ENCODE data around the gene NUBPL.

The NUBPL gene

DNA sequence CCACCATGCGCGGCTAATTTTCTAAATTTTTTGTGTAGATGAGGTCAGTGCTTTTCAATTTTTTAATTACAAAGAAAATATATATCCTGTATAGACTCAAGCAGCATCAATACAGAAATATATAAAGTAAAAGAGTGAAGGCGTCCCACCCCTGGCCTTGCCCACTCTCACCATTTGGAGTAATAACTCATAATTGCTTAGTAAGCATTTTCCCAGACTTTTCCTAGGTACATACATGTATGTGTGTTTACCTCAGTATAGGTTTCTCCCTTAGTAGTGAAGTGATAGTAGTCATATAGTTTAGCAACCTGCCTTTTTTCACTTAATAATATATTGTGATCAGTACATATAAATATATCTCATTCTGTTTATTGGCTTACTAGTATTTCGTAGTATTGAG, 200.1 kb downstream of the NUBPL start:
- Histone ChIP-seq H3K4me3 (no peak overlapping the region), H4K20me1 (no peaks in the 10 kb centered on the region), H3K9ac (no peak overlapping the region), H3K27ac (no peak overlapping the region), H3K4me1 (peaks cover 0 to 24% (median 0%) of the 10 kb centered on the region in 10 experiments; a peak in 6 of 20 replicates), H3K36me3 (no peaks in the 10 kb centered on the region), H3K9me3 (replicated peaks in 1 of 11) (0 out of 22 replicates have a peak, but pooled peaks cover 0 to 7% (median 0%) of the 10 kb centered on the region in 11 experiments), H3K27me3 (no peaks in the 10 kb centered on the region), H3K4me2 (no peak overlapping the region)
- TF ChIP-seq Cebpa-rat (IDR thresholded peaks at IDR 0.05) = no peak

DNA sequence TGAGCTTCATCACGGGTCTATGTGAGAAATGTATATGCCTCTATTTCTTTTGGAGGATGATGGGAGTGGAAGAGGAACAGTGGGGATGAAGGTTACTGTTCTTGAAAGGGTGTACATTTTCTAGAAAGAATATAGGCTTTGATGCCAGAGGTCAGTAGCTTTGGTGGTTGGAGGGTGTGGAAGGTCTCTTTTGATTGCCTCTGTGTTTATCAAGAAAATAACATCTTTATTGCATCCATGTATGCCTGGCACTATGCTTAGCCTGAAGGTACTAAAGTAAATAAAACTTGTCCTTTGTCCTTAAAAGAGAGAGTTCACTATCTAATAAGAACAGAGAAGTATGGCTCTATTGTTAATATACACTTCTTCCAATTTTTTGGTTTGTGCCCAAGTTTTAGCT, 201.8 kb downstream of the NUBPL start:
- Histone ChIP-seq H3K4me1 (peaks cover 0 to 41% (median 0%) of the 10 kb centered on the region in 10 experiments; a peak in 6 of 20 replicates), H3K9ac (no peak overlapping the region), H3K4me3 (no peak overlapping the region), H4K20me1 (no peaks in the 10 kb centered on the region), H3K36me3 (no peaks in the 10 kb centered on the region), H3K9me3 (replicated peaks in 1 of 11) (0 out of 22 replicates have a peak, but pooled peaks cover 0 to under 1% (median 0%) of the 10 kb centered on the region in 11 experiments), H3K4me2 (no peak overlapping the region), H3K27me3 (no peaks in the 10 kb centered on the region), H3K27ac (no peak overlapping the region)
- TF ChIP-seq Cebpa-rat (IDR thresholded peaks at IDR 0.05) = no peak

DNA sequence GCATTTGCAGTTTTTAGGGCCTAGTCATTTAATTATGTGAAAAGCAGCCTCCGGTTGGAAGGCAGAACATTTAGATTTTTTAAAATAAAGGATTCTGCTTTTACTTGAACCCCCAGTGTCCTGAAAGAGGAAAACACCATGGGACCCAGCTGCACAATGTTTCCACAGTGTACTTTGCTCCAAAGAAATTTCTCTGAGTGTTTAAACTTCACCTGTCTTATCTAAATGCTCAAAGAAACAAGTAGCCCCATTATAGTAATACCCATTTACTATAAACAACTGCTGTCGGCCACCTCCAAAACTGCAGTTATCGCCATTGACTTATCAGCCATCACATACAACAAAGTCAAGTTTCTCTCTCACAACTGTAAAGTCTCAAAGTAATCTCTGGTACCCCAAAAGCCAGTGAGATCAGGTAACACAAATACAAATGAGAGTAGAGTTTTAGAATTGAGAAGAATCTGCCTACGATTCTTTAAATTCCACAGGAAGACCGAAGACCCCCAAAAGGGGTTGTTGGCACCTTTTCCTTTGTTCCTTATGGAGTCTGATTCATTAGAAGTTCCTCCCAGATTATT, 205.2 kb downstream of the NUBPL start:
- Histone ChIP-seq H3K4me1 (peaks cover 0 to 73% (median 16%) of the 10 kb centered on the region in 10 experiments; a peak in 12 of 20 replicates), H3K9me3 (replicated peaks in 1 of 11) (no peaks in the 10 kb centered on the region), H3K9ac (no peak overlapping the region), H3K27ac (peak overlapping the region in 3 of 11 experiments; percentile 8 to 40 (median 16); a peak in 3 of 22 replicates), H3K36me3 (no peaks in the 10 kb centered on the region), H4K20me1 (no peaks in the 10 kb centered on the region), H3K27me3 (no peaks in the 10 kb centered on the region), H3K4me2 (peak overlapping the region in 3 of 11 experiments; percentile 54 to 77 (median 73); a peak in 5 of 22 replicates), H3K4me3 (no peak overlapping the region)
- TF ChIP-seq Cebpa-rat (IDR thresholded peaks at IDR 0.05) = no peak

DNA sequence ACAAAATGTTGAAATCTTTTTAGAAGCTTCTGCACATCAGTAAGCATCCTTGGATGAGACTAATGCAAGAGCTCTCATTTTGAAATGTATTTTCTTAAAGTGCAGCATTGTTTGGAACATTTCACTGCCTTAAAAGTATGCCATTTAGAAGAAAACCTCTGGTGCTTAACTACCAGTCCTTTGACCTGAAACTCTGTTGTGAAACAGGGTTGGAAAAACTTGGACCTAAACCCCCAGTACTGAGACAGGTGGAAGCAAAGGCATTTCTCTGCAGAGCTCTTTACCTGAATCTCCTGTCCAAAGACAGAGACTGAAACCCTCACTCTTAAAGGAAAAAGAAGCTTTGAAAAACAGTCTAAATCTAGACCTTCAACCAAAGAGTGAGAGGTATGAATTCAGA, 207.2 kb downstream of the NUBPL start:
- TF ChIP-seq Cebpa-rat (IDR thresholded peaks at IDR 0.05) = no peak
- H4K20me1 ChIP-seq = no peaks in the 10 kb centered on the region
- H3K4me3 ChIP-seq = no peak overlapping the region
- H3K9me3 ChIP-seq (replicated peaks in 1 of 11) = no peaks in the 10 kb centered on the region
- no peaks in the 10 kb centered on the region for H3K36me3 ChIP-seq
- H3K4me2 ChIP-seq = peak overlapping the region in 4 of 11 experiments; percentile 54 to 77 (median 70); a peak in 7 of 22 replicates
- H3K27ac ChIP-seq = peak overlapping the region in 5 of 11 experiments; percentile 66 to 94 (median 90); a peak in 7 of 22 replicates
- H3K27me3 ChIP-seq = no peaks in the 10 kb centered on the region
- peaks cover 0 to 71% (median 17%) of the 10 kb centered on the region in 10 experiments; a peak in 12 of 20 replicates for H3K4me1 ChIP-seq
- no peak overlapping the region for H3K9ac ChIP-seq

DNA sequence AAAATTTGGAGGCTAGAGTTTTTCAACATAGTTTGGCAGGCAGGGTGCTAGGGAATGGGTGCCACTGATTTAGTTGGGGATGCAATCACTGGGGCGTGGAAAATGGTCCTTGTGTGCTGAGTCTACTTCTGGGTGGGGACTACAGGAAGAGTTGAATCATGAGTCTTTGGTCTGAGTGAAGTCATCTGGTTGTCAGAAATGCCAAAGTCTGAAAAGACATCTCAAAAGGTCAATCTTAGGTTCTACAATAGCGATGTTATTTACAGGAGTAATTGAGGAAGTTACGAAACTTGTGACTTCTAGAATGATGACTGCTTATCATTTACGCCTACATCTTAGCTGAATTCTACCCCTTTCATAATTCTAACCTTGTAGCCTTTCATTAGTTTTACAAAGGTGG, 209.1 kb downstream of the NUBPL start:
- Histone ChIP-seq H3K36me3 (no peaks in the 10 kb centered on the region), H3K9me3 (replicated peaks in 1 of 11) (0 out of 22 replicates have a peak, but pooled peaks cover 0 to 4% (median 0%) of the 10 kb centered on the region in 11 experiments)
- peak in 3 of 11 experiments; percentile 40 to 56 (median 53); a peak in 3 of 22 replicates for TF ChIP-seq Cebpa-rat (IDR thresholded peaks at IDR 0.05)

DNA sequence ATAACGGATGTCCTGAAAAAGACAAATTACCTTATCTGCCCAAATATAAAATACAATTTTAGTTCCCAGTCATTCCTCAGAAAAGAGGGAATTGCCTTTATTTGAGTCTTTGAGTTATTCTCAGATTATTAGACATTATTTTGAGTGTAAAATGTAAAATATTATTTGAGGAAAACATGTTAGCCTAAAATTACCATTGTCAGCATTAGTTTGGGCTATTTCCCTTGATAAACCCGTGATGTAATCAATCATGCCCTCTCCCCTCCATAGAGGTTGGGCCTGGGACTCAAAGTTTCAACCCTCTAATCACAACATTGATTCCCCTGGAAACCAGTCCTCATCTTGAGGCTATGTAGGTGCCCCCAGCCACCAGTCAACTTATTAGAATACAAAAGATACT, 213.4 kb downstream of the NUBPL start:
- Histone ChIP-seq H4K20me1 (no peaks in the 10 kb centered on the region), H3K27ac (peak overlapping the region in 1 of 11 experiments; percentile 7; a peak in 1 of 22 replicates), H3K9me3 (replicated peaks in 1 of 11) (peaks cover 0 to 21% (median 7%) of the 10 kb centered on the region in 11 experiments; a peak in 16 of 22 replicates), H3K9ac (no peak overlapping the region), H3K4me1 (peaks cover 0 to 62% (median 13%) of the 10 kb centered on the region in 10 experiments; a peak in 12 of 20 replicates), H3K4me3 (no peak overlapping the region), H3K27me3 (no peaks in the 10 kb centered on the region), H3K4me2 (peak overlapping the region in 2 of 11 experiments; percentile 5 to 31; a peak in 1 of 22 replicates), H3K36me3 (no peaks in the 10 kb centered on the region)
- no peak for TF ChIP-seq Cebpa-rat (IDR thresholded peaks at IDR 0.05)

More for the DNA sequence above, 209.1 kb downstream of the NUBPL start:
- peaks cover 0 to 82% (median 17%) of the 10 kb centered on the region in 10 experiments; a peak in 12 of 20 replicates for H3K4me1 ChIP-seq
- H3K27ac ChIP-seq = peak overlapping the region in 9 of 11 experiments; percentile 29 to 94 (median 76); a peak in 17 of 22 replicates
- peak overlapping the region in 9 of 11 experiments; percentile 4 to 77 (median 53); a peak in 16 of 22 replicates for H3K4me2 ChIP-seq
- peak overlapping the region in 6 of 11 experiments; percentile 13 to 76 (median 74); a peak in 9 of 22 replicates for H3K9ac ChIP-seq
- 0 out of 20 replicates have a peak overlapping the region, but pooled peaks of 1 of the 10 experiments have one; percentile 6 for H3K4me3 ChIP-seq
- no peaks in the 10 kb centered on the region for H3K27me3 ChIP-seq
- no peaks in the 10 kb centered on the region for H4K20me1 ChIP-seq

DNA sequence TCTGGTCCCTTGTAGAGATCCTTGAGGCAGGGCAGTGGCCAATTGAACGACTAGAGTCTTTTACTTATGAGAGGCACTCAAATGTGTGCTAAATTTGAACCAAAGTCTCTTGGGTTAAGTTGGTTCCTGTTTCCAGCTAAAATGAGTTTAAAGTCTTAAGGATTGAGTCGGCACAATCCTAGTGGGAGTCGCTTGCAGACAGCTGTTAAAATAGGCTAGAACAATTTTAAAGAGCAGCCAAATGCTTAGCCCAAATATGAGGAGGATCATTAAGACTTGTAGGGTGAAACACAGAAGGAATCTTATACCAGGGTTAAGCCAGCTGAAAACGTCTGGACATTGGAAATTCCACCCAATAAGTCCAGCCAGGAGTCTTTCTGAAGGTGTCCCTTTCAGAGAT, 216.1 kb downstream of the NUBPL start:
- peaks cover 0 to 14% (median 0%) of the 10 kb centered on the region in 11 experiments; a peak in 3 of 22 replicates for H3K36me3 ChIP-seq
- H3K27me3 ChIP-seq = no peaks in the 10 kb centered on the region
- no peak overlapping the region; a peak in 1 of 22 replicates for H3K27ac ChIP-seq
- no peaks in the 10 kb centered on the region for H4K20me1 ChIP-seq
- no peak for TF ChIP-seq Cebpa-rat (IDR thresholded peaks at IDR 0.05)
- peaks cover 0 to 34% (median 0%) of the 10 kb centered on the region in 10 experiments; a peak in 6 of 20 replicates for H3K4me1 ChIP-seq
- peaks cover 27 to 49% (median 35%) of the 10 kb centered on the region in 11 experiments for H3K9me3 ChIP-seq (replicated peaks in 1 of 11)
- peak overlapping the region in 2 of 11 experiments; percentile 53 to 55; a peak in 4 of 22 replicates for H3K4me2 ChIP-seq
- no peak overlapping the region for H3K4me3 ChIP-seq
- H3K9ac ChIP-seq = no peak overlapping the region

DNA sequence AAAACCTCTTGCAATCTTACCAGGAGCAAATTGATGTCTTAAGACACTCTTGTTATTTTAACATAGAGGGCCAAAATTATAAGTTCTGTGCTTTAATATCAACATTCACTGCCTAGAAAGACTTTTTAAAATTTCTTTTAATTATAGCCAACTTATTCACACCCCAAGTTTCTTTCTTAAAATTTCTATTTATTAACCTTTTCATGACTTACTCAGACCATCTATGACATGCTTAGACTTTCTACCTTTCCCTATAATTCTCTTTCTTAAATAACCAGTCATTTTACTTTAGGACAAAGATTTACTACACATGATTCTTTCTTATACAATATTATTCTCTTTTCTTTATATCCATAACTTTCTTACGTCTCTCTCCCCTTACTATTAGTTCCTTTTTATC, 220.4 kb downstream of the NUBPL start:
- Histone ChIP-seq H3K36me3 (peaks cover 0 to 20% (median 0%) of the 10 kb centered on the region in 11 experiments; a peak in 4 of 22 replicates), H3K9ac (no peak overlapping the region), H3K4me2 (no peak overlapping the region), H4K20me1 (no peaks in the 10 kb centered on the region), H3K9me3 (replicated peaks in 1 of 11) (peaks cover 38 to 62% (median 51%) of the 10 kb centered on the region in 11 experiments), H3K27me3 (no peaks in the 10 kb centered on the region), H3K4me3 (no peak overlapping the region), H3K27ac (no peak overlapping the region), H3K4me1 (peaks cover 0 to 17% (median 0%) of the 10 kb centered on the region in 10 experiments; a peak in 5 of 20 replicates)
- no peak for TF ChIP-seq Cebpa-rat (IDR thresholded peaks at IDR 0.05)

DNA sequence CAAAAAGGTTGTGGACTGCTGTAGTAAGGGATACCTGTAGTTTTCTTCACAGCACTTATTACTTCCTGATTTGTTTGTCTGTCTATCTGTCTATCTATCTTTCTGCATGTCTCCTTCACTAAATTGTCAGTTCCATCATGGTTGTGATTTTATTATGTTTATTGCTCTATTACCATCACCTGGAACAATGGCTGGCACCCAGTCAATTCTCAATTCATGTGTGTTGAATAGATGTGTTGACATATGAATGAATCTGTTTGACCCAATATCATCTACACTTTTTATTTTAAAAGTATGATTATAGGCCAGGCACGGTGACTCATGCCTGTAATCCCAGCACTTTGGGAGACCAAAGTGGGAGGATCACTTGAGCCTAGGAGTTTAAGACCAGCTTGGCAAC, 224.4 kb downstream of the NUBPL start:
- no peak overlapping the region for H3K9ac ChIP-seq
- no peaks in the 10 kb centered on the region for H4K20me1 ChIP-seq
- peaks cover 29 to 34% (median 33%) of the 10 kb centered on the region in 11 experiments for H3K9me3 ChIP-seq (replicated peaks in 1 of 11)
- H3K4me2 ChIP-seq = no peak overlapping the region
- no peak overlapping the region for H3K27ac ChIP-seq
- H3K4me1 ChIP-seq = peaks cover 0 to 20% (median 0%) of the 10 kb centered on the region in 10 experiments; a peak in 4 of 20 replicates
- no peak for TF ChIP-seq Cebpa-rat (IDR thresholded peaks at IDR 0.05)
- peaks cover 0 to 15% (median 0%) of the 10 kb centered on the region in 11 experiments; a peak in 4 of 22 replicates for H3K36me3 ChIP-seq
- no peak overlapping the region for H3K4me3 ChIP-seq
- H3K27me3 ChIP-seq = no peaks in the 10 kb centered on the region

Data from BLaER1 treated with 17β-estradiol and CSF1 and Interleukin-3, amounts not matched to agents 10 nM and 100 nM (cell line).